Fibroblast of skin of abdomen (primary cell): ENCODE results near the gene SAXO2.
"Not testable (repeated sequence)": the region's sequence is repeated elsewhere in the genome, so short reads cannot be mapped to it uniquely, and the experiment has no call there.

Experiments used
- DNase-seq: peaks from one replicate; pipeline ENCODE4 v3.0.0-alpha.2; 2013

Gene SAXO2

DNA sequence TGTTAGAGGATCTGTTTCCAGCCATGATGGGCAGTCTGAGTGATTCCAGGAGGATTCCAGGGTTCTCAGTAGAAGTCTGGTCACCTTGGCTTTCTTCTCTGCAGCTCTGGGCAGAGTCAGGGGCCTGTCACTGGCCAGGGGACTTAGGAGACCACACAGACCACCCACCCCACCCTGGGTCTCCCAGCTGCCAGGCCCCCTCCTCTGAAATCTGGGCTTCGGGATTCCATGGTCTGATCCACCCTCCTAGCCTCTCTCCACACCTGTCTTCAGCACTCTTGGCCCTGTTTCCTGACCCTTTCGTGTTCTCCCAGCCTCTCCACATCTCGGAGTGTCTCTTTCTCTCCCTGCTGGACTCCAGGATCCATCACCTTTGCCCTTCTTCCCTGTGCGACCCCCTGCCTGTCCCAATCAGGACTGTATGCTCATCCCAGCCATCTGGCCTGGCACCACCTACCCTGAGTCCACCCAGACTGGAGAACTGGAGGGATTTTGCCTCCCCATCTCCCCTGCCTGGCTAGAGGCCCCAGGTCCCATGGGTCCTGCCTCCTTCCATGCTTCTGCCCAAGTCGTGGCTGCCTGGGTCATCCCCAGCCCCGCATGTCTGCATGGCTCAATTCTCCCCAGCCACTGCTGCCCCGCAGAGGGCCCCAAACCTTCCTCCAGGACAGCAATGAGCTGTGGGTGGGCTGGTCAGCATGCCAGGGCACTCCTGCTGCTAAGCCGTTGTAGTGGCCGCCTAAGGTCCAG is 52.3 kb downstream of the SAXO2 start:
- no peak for DNase-seq

DNA sequence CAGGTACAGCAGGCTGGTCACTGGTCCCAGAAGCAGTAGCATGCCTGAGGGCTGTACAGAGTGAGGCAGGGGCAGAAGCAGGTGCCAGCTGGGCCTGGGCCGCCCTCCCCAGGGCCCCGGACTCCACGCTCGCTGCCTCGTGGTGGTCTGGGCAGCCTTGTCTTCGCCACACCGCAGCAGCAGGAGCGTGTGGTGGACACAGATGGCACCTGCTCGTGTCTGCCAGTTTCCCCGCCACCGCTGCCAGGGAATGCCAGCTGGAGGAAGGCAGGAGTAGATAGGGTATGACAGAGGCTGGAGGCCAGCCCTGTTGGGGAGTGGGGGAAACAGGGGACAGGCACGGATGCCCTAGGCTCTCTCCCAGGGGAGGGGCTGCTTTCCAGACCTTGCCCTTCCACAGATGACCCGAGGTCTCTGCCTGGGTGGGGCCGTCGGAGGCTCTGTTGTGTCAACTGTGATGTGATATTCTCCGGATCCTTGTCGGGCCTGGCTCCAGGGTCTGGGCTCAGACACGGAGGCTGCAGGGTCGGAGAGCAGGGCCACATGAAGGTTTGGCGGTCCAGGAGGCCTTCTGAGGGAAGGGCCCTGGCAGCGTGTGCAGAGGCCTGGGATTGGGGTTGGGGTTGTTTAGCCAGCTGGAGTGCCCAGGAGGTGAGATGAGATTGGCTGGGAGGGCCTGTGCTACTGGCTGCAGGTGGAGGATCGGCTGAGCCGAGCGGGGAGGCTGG is 53.1 kb downstream of the SAXO2 start:
- DNase-seq: no peak

DNA sequence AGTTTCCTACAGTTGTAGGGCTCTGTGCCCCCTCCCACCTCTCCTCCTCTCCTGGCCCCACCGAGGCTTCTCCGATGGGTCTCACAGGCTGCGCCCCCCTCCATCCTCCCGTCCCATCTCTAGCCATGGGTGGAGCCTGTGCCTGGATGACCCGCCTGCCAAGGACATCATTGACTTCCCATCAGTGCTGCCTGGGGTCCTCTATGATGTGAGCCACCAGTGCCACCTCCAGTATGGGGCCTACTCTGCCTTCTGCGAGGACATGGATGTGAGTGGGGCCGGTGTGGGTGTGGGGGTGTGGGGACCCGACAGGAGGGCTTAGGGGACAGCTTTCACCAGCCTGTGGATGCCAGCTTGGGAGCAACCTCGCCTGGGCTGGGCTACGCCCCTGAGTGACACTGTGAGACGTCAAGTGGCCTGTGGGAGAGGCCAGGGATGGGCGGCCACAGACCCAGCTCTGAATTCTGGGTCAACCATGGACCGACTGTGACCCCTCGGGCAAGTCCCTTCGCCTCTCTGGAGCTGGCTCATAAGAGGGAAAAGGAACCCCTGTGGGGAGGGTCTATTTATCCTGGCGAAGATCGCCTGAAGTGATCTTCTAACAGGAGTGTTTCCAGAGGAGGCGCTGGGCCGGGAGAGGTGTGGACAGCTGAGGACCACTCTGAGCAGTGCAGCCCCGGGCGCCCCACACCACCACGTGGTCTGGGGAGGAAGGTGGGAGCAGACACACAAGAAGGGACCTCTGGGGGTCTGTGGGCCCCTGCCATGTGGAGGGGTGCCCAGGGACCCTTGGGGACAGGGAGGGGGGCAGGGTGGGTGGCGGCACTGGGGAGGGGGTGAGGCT is 53.9 kb downstream of the SAXO2 start:
- DNase-seq: not testable (repeated sequence)

DNA sequence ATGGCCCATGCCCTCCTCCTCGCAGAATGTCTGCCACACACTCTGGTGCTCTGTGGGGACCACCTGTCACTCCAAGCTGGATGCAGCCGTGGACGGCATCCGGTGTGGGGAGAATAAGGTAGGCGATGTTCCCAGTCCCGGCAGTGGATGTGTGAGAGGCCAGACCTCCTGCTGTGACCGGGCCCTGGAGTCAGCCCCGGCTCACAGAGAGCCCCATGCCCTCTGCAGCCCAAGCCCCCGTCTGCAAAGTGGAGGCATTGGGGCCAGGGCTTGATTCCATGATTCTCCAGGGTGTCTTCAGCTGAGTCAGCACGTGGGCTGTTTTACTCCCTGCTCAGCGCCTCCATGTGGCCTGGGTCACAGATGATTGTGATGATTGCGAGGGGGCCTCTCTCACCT is 54.5 kb downstream of the SAXO2 start:
- no peak for DNase-seq

DNA sequence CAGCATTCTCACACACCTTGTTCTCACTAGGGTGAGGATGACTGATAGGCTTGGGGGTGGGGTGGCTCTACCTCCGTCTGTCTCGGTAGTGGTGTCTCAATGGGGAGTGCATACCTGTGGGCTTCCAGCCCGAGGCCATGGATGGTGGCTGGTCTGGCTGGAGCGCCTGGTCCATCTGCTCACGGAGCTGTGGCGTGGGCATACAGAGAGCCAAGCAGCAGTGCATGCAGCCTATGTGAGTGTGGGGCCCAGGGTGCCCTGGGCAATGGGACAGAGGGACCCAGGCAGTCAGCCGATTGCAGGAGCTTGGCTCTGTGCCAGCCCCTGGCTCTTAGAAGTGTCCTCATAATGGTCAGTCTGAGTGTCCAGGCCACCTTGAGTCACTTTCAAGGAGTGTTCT is 54.9 kb downstream of the SAXO2 start:
- not testable (repeated sequence) for DNase-seq

DNA sequence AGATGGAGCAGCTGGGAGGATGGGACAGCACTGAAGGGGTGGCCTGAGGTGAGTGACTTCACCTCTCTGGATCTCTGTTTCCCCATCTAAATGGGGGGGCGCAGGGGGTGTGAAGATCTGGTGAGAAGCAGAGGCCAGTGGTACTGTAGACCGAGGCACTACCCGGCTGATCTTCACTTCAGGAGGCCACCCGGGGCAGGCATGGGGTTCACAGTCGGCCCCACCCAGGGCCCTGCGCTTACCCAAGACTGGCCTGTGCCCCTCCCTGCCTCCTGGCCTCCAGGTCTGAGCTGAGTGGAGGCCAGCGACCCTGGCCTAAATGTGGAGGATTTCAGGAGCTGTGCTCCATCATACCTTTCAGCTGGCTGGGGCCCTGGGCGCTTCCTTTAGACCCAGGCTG is 55.7 kb downstream of the SAXO2 start:
- DNase-seq: not testable (repeated sequence)

DNA sequence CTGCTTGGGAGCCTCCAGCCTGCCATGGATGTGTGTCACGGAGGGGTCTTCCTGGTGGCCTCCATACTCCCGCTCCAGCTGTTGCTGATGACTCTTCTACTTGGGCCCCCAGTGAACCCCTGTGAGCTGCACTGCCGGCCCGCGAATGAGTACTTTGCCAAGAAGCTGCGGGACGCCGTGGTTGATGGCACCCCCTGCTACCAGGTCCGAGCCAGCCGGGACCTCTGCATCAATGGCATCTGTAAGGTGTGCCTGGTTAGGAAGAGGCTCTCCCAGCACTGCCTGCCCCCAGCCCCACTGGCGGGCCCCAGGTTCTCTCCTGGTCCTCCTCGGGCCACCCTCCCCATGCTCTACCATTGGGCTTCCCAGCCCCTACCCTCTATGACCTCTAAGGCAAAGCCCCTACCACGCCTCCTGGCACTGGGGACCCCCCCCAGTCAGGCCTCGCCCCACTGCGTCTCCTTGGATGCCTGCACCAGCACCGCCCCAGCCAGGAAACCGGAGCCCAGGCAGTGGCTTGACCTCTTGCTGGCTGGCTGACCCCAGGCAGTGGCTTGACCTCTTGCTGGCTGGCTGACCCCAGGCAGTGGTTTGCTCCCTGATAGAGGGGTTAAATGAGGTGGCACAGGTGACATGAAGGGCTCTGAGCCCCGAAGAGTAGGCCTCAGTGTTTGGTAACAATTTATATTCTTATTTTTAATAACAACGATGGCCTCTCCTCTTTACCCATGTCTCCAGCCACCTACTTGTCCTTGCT is 57.1 kb downstream of the SAXO2 start:
- not testable (repeated sequence) for DNase-seq

DNA sequence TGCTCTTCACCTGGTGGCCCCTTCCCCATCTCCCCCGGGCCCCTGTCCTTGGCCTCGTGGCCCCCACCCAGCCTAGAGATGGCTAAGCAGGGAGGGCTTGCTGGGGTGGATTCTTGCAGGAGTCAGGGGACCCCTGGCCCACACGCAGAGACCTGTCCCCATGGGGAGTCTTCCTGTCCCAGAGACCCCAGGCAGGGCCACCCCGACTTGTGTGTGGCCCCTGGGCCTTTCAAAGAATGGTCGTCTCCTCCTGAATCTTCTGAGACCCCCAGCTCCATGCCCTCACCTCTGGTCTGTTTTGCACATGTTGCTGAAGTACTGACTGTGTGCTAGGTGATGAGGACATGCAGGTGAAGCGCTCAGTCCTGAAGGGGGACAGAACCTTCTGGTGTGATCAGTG is 58.2 kb downstream of the SAXO2 start:
- DNase-seq: not testable (repeated sequence)

DNA sequence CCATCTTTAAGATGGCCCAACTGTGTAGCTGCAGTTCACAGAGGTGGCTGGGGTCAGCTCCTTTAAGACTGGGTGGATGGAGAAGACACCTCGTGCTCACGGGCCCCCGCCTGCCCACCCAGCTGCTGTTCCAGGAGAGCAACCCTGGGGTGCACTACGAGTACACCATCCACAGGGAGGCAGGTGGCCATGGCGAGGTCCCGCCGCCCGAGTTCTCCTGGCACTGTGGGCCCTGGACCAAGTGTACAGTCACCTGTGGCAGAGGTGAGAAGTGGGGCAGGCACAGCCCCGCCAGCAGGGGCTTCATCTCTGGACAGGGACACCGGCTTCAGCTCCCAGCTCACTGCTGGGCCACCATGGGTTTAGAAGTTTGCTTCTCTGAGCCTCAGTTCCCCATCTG is 59.9 kb downstream of the SAXO2 start:
- DNase-seq: not testable (repeated sequence)

DNA sequence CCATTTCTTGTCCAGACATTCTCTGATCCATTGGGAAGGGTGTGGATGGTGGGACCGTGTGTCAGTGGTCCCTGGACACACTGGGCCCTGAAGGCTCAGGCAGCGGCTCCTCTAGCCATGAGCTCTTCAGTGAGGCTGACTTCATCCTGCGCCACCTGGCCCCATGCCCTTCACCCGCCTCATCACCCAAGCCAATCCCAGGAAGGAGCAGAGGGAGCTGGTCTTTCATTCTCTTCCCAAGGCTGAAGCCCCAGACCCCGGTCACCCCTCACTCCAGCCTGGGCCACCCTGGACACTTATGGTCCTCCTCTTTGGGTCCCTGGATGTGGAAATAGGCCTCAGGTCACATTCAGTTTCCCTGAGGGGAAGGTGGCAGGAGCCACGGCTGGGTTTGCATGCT is 62.2 kb downstream of the SAXO2 start:
- not testable (repeated sequence) for DNase-seq

DNA sequence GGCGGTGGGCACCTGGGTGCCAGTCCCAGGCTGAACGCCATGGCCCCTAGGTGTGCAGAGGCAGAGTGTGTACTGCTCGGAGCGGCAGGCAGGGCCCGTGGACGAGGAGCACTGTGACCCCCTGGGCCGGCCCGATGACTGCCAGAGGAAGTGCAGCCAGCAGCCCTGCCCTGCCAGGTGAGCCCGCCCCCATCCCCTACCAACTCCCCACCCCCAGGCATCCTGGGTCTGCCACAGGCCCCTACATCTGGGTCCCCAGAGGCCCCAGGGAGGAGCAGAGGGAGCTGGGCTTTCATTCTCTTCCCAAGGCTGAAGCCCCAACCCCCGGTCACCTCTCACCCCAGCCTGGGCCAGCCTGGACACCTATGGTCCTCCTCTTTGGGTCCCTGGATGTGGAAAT is 63.0 kb downstream of the SAXO2 start:
- DNase-seq: not testable (repeated sequence)

DNA sequence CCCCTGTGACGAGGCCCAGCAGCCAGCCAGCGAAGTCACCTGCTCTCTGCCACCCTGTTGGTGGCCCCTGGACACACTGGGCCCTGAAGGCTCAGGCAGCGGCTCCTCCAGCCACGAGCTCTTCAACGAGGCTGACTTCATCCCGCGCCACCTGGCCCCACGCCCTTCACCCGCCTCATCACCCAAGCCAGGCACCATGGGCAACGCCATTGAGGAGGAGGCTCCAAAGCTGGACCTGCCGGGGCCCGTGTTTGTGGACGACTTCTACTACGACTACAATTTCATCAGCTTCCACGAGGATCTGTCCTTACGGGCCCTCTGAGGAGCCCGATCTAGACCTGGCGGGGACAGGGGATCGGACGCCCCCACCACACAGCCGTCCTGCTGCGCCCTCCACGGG is 64.3 kb downstream of the SAXO2 start:
- DNase-seq: not testable (repeated sequence)

DNA sequence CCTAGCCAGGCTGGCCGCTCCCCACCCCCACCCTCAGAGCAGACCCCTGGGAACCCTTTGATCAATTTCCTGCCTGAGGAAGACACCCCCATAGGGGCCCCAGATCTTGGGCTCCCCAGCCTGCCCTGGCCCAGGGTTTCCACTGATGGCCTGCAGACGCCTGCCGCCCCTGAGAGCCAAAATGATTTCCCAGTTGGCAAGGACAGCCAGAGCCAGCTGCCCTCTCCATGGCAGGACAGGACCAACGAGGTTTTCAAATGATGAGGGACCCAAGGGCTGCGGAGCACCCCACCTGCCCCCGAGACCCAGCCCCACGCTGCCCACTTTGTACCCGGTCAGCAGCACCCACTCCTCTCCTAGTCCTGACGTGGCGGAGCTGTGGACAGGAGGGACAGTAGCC is 64.8 kb downstream of the SAXO2 start:
- not testable (repeated sequence) for DNase-seq

DNA sequence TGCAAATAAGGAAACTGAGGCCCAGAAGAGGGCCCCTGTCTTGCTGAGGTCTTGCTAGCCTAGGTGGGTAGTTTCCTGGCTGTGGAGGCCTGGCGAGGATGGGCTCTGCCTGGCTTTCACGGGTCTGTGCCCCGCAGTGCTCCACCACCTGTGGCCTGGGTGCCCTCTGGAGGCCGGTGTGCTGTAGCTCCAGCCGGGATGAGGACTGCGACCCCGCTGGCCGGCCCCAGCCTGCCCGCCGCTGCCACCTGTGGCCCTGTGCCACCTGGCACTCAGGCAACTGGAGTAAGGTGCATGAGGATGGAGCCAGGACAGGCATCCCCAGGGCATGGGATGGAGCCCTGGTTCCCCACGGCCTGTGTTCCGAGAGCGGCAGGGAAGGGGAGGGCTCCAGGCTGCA is 66.4 kb downstream of the SAXO2 start:
- DNase-seq: not testable (repeated sequence)

DNA sequence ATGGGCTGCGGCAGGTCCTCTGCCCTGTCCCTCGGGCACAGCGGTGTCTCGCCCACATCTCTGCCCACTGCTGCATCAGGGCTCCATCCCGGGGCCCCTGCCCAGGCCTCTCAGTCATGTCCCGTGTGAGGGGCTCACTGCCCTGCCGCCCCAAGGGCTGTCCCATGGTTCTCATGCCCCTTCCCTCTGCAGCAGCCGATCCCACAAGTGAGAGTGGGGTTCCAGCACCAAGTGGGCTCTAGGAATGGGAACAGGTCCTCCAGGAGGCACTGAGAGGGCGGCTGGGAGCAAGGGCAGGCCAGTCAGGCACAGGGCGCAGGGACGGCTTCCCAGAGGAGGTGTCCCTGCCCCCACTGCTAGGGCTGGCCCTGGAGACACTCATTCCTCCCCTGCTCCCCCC is 68.3 kb downstream of the SAXO2 start:
- DNase-seq: not testable (repeated sequence)

DNA sequence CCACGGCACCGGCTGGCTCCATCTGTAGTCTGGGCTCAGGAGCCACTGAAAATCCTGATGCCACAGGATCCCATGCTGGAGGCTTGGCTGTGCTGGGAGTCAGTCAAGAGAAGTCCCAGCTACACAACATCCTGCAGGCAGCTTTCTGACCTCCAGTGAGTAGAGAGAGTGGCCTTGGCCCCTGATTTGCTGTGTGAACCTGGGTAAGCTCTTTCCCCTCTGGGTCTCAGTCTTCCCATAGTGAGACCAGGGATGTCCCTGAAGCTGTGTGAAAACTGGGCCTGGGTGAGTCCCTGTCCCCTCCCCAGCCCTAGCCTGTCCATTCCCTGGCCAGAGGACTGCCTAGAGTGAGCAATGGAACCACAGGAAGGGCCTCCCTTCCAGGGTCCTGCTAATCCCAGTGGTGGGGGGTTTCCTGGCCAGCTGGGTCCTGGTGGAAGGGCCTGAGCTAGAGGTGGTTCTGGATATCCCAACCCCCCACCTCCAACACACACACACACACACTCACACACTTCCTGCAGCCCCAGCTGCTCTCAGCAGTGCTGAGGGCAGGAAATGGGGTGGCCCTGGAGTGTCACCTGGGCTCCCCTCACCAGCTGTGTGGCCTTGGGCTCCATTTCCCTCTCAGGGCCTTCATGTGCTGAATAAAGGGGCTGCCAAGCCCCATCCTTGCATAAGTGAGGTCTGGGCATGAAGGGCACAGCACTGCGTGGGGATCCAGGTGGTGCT is 69.1 kb downstream of the SAXO2 start:
- not testable (repeated sequence) for DNase-seq

DNA sequence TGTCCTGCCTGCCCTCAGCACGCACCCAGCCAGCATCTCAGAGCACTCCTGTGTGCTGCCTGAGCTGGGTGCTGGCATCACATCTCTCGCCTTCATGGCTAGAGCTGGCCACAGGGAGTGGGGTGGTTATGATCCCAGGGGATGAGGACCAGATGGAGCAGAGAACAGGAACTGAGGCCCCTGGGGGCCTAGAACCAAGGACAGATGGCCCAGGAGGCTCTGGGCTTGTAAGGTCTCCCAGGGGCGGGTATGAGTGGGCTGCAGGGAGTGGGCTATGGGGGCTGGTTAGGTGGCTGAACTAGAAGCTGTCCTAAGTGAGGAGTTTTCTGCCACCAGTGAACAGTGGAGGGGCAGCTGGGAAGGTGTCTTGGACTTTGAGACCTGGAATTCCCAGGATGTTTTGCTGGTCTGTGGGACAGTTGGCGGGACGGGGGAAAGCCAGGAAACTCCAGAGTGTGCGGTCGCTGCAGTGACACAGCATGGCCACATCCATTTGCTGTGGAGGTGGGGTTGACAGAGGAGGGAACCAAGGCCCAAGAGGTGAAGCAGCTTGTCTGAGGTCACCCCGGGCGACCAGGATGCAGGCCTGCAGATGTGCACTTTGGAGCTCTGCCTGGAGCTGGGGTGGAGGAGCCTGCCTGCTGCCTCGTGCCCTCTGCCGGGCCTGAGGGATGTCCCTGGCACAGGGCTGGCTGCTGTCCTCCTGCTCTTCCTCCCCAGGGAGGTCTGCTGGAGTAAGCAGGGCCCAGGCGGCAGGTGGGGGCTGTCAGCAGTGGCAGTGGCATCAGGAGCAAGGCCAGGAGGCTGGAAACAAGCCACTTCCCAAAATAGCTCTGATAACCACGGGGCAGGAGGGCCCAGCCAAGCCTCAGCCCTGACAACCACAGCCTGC is 70.3 kb downstream of the SAXO2 start:
- DNase-seq: not testable (repeated sequence)

DNA sequence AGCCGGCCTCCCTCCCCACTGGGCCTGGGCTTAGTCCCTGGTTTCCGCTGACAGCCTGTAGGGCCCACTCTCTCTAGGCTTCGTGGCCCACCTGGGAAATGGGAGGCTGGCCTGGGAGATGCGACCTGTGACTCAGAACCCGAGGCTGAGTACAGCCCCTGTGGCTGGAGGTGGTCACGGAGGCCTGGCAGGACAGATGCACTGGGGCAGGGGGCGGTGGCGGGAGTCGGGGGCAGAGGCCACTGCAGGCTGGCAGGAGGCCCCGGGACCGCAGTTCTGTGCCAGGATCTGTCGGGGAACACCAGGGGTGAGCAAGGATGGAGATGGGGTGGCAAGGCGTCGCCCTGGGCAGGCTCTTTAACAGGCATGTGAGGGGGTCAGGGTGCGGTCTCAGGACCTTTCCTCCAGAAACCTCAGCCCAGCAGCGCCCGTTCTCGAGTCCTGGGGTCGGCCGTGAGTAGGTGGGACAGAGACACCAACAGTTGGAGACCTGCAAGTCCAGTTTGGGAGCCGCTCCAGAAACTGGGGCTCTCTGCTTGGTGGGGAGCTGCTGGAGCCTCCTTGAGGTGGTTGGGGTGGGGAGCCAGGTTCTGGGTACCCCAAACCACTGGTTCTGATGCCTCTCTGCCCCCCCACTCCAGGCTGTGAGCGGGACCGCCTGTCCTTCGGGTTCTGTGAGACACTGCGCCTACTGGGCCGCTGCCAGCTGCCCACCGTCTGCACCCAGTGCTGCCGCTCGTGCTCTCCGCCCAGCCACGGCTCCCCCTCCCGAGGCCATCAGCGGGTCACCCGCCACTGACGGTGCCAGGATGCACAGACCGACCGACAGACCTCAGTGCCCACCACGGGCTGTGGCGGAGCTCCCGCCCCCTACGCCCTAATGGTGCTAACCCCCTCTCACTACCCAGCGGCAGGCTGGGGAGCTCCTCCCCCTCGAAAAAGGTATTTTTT is 71.3 kb downstream of the SAXO2 start:
- DNase-seq: not testable (repeated sequence)
